Measurements from ENCODE around the gene SNTG2. TPM values are rescaled to one million over a fixed set of nuclear protein-coding genes. Genes with fewer than 3 reads are reported as not detected.
A peak's percentile ranks its signal among the peaks of the same experiment; 100 is the strongest.

Gene SNTG2
- total RNA-seq, 1 experiment from 2014 or later, result 20.5 TPM

DNA sequence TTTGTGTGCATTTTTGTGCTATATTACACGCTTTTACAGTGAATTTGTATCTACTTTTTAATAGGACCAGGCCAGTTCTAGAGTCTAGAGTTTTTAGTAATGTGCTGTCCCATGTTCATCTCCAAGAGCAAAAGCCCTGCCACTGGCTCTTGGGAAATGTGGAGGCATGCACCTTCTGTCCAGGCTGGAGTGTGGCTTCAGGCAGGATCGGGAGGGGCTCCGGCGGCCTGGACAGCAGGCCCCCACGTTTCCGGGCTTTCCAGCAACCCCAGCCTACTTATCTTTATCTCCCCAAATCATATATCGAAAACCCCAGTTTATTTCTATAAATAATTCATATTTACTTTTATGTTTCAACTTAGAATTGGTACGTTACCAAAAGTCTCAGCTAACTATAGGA is 78.2 kb downstream of the SNTG2 start:
- Mint-ChIP-seq H3K36me3 (peaks cover 21% of the 10 kb centered on the region), H3K27ac (no peak overlapping the region), H3K4me3 (no peak overlapping the region), H3K9me3 (peaks cover 6% of the 10 kb centered on the region; the same call in 1 of the 2 replicates), H3K4me1 (peaks cover 41% of the 10 kb centered on the region), H3K27me3 (ENCODE audit: low read depth) (peaks cover 5% of the 10 kb centered on the region)
- no peak for ATAC-seq
- DNase-seq (ENCODE audit: low spot score), result no peak
- ChIA-PET CTCF (no interaction called here), POLR2A (no interaction called here)
- TF ChIP-seq TEAD4 (CRISPR knock-in tag; IDR thresholded peaks at IDR 0.05), result no peak
- TF ChIP-seq, protein P1, sequence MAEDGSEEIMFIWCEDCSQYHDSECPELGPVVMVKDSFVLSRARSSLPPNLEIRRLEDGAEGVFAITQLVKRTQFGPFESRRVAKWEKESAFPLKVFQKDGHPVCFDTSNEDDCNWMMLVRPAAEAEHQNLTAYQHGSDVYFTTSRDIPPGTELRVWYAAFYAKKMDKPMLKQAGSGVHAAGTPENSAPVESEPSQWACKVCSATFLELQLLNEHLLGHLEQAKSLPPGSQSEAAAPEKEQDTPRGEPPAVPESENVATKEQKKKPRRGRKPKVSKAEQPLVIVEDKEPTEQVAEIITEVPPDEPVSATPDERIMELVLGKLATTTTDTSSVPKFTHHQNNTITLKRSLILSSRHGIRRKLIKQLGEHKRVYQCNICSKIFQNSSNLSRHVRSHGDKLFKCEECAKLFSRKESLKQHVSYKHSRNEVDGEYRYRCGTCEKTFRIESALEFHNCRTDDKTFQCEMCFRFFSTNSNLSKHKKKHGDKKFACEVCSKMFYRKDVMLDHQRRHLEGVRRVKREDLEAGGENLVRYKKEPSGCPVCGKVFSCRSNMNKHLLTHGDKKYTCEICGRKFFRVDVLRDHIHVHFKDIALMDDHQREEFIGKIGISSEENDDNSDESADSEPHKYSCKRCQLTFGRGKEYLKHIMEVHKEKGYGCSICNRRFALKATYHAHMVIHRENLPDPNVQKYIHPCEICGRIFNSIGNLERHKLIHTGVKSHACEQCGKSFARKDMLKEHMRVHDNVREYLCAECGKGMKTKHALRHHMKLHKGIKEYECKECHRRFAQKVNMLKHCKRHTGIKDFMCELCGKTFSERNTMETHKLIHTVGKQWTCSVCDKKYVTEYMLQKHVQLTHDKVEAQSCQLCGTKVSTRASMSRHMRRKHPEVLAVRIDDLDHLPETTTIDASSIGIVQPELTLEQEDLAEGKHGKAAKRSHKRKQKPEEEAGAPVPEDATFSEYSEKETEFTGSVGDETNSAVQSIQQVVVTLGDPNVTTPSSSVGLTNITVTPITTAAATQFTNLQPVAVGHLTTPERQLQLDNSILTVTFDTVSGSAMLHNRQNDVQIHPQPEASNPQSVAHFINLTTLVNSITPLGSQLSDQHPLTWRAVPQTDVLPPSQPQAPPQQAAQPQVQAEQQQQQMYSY (CRISPR knock-in tag; IDR thresholded peaks at IDR 0.05), result peak; percentile 68; the same call in 1 of the 2 replicates

DNA sequence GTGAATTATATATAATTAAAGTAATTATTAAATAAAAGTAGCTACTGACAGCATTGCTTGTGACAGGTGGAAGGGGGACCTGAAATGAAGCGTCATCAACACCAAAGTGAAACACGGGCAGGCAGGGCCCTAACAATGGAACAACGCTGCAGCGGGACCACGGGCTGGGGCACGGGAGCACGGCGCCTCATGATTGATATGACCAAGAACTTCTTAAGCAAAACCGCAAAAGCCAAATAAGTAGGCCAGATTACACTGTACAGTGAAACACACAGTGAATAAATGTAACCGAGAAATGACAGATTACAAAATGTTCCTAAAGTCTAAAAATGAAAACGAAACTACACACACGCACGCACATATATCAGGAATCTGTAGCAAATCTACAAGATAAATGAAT is 81.4 kb downstream of the SNTG2 start:
- Mint-ChIP-seq H3K36me3 (peaks cover 22% of the 10 kb centered on the region), H3K9me3 (peaks cover 10% of the 10 kb centered on the region), H3K27ac (no peak overlapping the region), H3K4me3 (no peak overlapping the region), H3K4me1 (peaks cover 43% of the 10 kb centered on the region), H3K27me3 (ENCODE audit: low read depth) (peaks cover 3% of the 10 kb centered on the region)
- ChIA-PET POLR2A (no interaction called here), CTCF (no interaction called here)
- TF ChIP-seq ZNF219 (CRISPR knock-in tag; IDR thresholded peaks at IDR 0.05; ENCODE audit: borderline replicate concordance), result no peak
- TF ChIP-seq, protein P2, sequence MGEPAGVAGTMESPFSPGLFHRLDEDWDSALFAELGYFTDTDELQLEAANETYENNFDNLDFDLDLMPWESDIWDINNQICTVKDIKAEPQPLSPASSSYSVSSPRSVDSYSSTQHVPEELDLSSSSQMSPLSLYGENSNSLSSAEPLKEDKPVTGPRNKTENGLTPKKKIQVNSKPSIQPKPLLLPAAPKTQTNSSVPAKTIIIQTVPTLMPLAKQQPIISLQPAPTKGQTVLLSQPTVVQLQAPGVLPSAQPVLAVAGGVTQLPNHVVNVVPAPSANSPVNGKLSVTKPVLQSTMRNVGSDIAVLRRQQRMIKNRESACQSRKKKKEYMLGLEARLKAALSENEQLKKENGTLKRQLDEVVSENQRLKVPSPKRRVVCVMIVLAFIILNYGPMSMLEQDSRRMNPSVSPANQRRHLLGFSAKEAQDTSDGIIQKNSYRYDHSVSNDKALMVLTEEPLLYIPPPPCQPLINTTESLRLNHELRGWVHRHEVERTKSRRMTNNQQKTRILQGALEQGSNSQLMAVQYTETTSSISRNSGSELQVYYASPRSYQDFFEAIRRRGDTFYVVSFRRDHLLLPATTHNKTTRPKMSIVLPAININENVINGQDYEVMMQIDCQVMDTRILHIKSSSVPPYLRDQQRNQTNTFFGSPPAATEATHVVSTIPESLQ (CRISPR knock-in tag; IDR thresholded peaks at IDR 0.05), result no peak
- TF ChIP-seq, protein P3, sequence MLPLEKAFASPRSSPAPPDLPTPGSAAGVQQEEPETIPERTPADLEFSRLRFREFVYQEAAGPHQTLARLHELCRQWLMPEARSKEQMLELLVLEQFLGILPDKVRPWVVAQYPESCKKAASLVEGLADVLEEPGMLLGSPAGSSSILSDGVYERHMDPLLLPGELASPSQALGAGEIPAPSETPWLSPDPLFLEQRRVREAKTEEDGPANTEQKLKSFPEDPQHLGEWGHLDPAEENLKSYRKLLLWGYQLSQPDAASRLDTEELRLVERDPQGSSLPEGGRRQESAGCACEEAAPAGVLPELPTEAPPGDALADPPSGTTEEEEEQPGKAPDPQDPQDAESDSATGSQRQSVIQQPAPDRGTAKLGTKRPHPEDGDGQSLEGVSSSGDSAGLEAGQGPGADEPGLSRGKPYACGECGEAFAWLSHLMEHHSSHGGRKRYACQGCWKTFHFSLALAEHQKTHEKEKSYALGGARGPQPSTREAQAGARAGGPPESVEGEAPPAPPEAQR (CRISPR knock-in tag; IDR thresholded peaks at IDR 0.05), result no peak
- TF ChIP-seq, protein P4, sequence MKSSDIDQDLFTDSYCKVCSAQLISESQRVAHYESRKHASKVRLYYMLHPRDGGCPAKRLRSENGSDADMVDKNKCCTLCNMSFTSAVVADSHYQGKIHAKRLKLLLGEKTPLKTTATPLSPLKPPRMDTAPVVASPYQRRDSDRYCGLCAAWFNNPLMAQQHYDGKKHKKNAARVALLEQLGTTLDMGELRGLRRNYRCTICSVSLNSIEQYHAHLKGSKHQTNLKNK (CRISPR knock-in tag; IDR thresholded peaks at IDR 0.05), result no peak
- TF ChIP-seq SP1 (CRISPR knock-in tag; conservative IDR thresholded peaks at IDR 0.05), result no peak
- TF ChIP-seq FOXK1 (CRISPR knock-in tag; IDR thresholded peaks at IDR 0.05), result no peak
- no peak for TF ChIP-seq EMX1 (CRISPR knock-in tag; IDR thresholded peaks at IDR 0.05)
- TF ChIP-seq, protein P5, sequence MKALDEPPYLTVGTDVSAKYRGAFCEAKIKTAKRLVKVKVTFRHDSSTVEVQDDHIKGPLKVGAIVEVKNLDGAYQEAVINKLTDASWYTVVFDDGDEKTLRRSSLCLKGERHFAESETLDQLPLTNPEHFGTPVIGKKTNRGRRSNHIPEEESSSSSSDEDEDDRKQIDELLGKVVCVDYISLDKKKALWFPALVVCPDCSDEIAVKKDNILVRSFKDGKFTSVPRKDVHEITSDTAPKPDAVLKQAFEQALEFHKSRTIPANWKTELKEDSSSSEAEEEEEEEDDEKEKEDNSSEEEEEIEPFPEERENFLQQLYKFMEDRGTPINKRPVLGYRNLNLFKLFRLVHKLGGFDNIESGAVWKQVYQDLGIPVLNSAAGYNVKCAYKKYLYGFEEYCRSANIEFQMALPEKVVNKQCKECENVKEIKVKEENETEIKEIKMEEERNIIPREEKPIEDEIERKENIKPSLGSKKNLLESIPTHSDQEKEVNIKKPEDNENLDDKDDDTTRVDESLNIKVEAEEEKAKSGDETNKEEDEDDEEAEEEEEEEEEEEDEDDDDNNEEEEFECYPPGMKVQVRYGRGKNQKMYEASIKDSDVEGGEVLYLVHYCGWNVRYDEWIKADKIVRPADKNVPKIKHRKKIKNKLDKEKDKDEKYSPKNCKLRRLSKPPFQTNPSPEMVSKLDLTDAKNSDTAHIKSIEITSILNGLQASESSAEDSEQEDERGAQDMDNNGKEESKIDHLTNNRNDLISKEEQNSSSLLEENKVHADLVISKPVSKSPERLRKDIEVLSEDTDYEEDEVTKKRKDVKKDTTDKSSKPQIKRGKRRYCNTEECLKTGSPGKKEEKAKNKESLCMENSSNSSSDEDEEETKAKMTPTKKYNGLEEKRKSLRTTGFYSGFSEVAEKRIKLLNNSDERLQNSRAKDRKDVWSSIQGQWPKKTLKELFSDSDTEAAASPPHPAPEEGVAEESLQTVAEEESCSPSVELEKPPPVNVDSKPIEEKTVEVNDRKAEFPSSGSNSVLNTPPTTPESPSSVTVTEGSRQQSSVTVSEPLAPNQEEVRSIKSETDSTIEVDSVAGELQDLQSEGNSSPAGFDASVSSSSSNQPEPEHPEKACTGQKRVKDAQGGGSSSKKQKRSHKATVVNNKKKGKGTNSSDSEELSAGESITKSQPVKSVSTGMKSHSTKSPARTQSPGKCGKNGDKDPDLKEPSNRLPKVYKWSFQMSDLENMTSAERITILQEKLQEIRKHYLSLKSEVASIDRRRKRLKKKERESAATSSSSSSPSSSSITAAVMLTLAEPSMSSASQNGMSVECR (CRISPR knock-in tag; IDR thresholded peaks at IDR 0.05; ENCODE audit: borderline replicate concordance), result no peak
- TF ChIP-seq, protein P6, sequence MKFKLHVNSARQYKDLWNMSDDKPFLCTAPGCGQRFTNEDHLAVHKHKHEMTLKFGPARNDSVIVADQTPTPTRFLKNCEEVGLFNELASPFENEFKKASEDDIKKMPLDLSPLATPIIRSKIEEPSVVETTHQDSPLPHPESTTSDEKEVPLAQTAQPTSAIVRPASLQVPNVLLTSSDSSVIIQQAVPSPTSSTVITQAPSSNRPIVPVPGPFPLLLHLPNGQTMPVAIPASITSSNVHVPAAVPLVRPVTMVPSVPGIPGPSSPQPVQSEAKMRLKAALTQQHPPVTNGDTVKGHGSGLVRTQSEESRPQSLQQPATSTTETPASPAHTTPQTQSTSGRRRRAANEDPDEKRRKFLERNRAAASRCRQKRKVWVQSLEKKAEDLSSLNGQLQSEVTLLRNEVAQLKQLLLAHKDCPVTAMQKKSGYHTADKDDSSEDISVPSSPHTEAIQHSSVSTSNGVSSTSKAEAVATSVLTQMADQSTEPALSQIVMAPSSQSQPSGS (CRISPR knock-in tag; IDR thresholded peaks at IDR 0.05; ENCODE audit: borderline replicate concordance, low read depth), result no peak
- TF ChIP-seq, protein P7, sequence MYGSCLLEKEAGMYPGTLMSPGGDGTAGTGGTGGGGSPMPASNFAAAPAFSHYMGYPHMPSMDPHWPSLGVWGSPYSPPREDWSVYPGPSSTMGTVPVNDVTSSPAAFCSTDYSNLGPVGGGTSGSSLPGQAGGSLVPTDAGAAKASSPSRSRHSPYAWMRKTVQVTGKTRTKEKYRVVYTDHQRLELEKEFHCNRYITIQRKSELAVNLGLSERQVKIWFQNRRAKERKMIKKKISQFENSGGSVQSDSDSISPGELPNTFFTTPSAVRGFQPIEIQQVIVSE (CRISPR knock-in tag; IDR thresholded peaks at IDR 0.05; ENCODE audit: borderline replicate concordance), result no peak
- no peak for TF ChIP-seq RELA (CRISPR knock-in tag; IDR thresholded peaks at IDR 0.05; ENCODE audit: borderline replicate concordance)
- TF ChIP-seq PRRX2 (CRISPR knock-in tag; IDR thresholded peaks at IDR 0.05), result no peak
- DNase-seq (ENCODE audit: low spot score) (no peak), ATAC-seq (no peak)
